Muscle of leg (tissue), 11 donors: Measurements from ENCODE around the gene KRTAP5-1. TPM values are rescaled to one million over a fixed set of nuclear protein-coding genes. Genes with fewer than 3 reads are reported as not detected.

Experiments
- DNase-seq: peaks from one replicate; pipeline ENCODE4 v3.0.0; 2013
- H3K27ac ChIP-seq: one replicate; pipeline ENCODE4 v1.5.1; 2013; ENCODE audit warnings: mild to moderate bottlenecking, low read length, control low read depth
- H3K27me3 ChIP-seq: one replicate; pipeline ENCODE4 v1.6.1; 2013; ENCODE audit warnings: low read length; ENCODE audit not compliant: control insufficient read depth, insufficient read depth
- H3K36me3 ChIP-seq: one replicate; pipeline ENCODE4 v1.6.1; 2013; ENCODE audit warnings: low read length; ENCODE audit not compliant: control insufficient read depth, insufficient read depth
- H3K4me1 ChIP-seq: one replicate; pipeline ENCODE4 v1.6.1; 2013; ENCODE audit warnings: low read length; ENCODE audit not compliant: control insufficient read depth, insufficient read depth
- H3K4me3 ChIP-seq: one replicate; pipeline ENCODE4 v1.5.1; 2013; ENCODE audit warnings: low read length, control low read depth
- H3K9me3 ChIP-seq: replicated peaks from 2 replicates; pipeline ENCODE4 v1.6.1; 2013; ENCODE audit warnings: low read depth, low read length; ENCODE audit not compliant: control insufficient read depth
- WGBS: methylation state at CpG from one replicate; pipeline ENCODE4 v1.1.5; 2013; ENCODE audit warnings: missing lambda C conversion rate; ENCODE audit not compliant: insufficient coverage; 5-methylcytosine and 5-hydroxymethylcytosine counted together
- polyA plus RNA-seq, 8 donors: library from polyadenylated mRNA; unstranded; fragments of 120-200 nt; gene quantifications; one replicate each; pipeline versions ENCODE4 v1.2.1 to v1.2.3, GENCODE V29; 2013; ENCODE audit warnings: inconsistent platforms in 1 of 8, low replicate concordance in 1 of 8; ENCODE audit not compliant: insufficient read length in 8 of 8, insufficient read depth in 1 of 8
- total RNA-seq: library from RNA; stranded (reverse); fragments of 120-200 nt; gene quantifications from one replicate; pipeline ENCODE4 v1.2.4, GENCODE V29; 2013

KRTAP5-1 gene
- total and polyA plus RNA-seq, 9 donors, result 0.26 to 0.97 (median 0.54) TPM; not detected in 1

GRCh38 chr11:1567721-1568100 is 17.4 kb downstream of the KRTAP5-1 start:
- peaks cover 36% of the 10 kb centered on the region for H3K36me3 ChIP-seq
- no peak overlapping the region for H3K4me3 ChIP-seq
- H3K27me3 ChIP-seq, result peaks cover 8% of the 10 kb centered on the region
- H3K4me1 ChIP-seq, result peaks cover 57% of the 10 kb centered on the region
- no peak overlapping the region for H3K27ac ChIP-seq
- no peak for DNase-seq
- H3K9me3 ChIP-seq, result no peaks in the 10 kb centered on the region
- 61% methylated on average over 6 of the region's 7 CpGs for WGBS

- WGBS, result 54% methylated on average over 9 of the region's 13 CpGs
- H3K4me1 ChIP-seq, result peaks cover 54% of the 10 kb centered on the region
- H3K27ac ChIP-seq, result peak overlapping the region; percentile 9
- H3K36me3 ChIP-seq, result peaks cover 41% of the 10 kb centered on the region
- H3K4me3 ChIP-seq, result no peak overlapping the region
- peak; percentile 47 for DNase-seq
- H3K27me3 ChIP-seq, result peaks cover 5% of the 10 kb centered on the region
- no peaks in the 10 kb centered on the region for H3K9me3 ChIP-seq
These were observed 17.9 kb downstream of the KRTAP5-1 start for GRCh38 chr11:1567052-1567720.

- no peak overlapping the region for H3K27ac ChIP-seq
- H3K4me3 ChIP-seq, result no peak overlapping the region
- whole genome bisulfite sequencing, result 84% methylated on average over 9 of the region's 20 CpGs
- H3K27me3 ChIP-seq, result peaks cover 5% of the 10 kb centered on the region
- H3K36me3 ChIP-seq, result peaks cover 48% of the 10 kb centered on the region
- peaks cover 54% of the 10 kb centered on the region for H3K4me1 ChIP-seq
- H3K9me3 ChIP-seq, result no peaks in the 10 kb centered on the region
- DNase-seq, result peak; percentile 1
These were observed 18.6 kb downstream of the KRTAP5-1 start for GRCh38 chr11:1566381-1567051.

GRCh38 chr11:1565904-1566247 is 19.2 kb downstream of the KRTAP5-1 start:
- H3K9me3 ChIP-seq, result no peaks in the 10 kb centered on the region
- H3K4me1 ChIP-seq, result peaks cover 55% of the 10 kb centered on the region
- H3K4me3 ChIP-seq, result no peak overlapping the region
- WGBS, result 73% methylated on average over 5 of the region's 5 CpGs
- no peak overlapping the region for H3K27ac ChIP-seq
- peaks cover under 1% of the 10 kb centered on the region for H3K27me3 ChIP-seq
- H3K36me3 ChIP-seq, result peaks cover 51% of the 10 kb centered on the region
- no peak for DNase-seq

- 71% methylated on average over 21 of the region's 28 CpGs for WGBS
- H3K27me3 ChIP-seq, result no peaks in the 10 kb centered on the region
- H3K9me3 ChIP-seq, result no peaks in the 10 kb centered on the region
- H3K36me3 ChIP-seq, result peaks cover 56% of the 10 kb centered on the region
- no peak overlapping the region for H3K4me3 ChIP-seq
- peaks cover 55% of the 10 kb centered on the region for H3K4me1 ChIP-seq
- H3K27ac ChIP-seq, result no peak overlapping the region
- peak; percentile 11 for DNase-seq
These were observed 19.7 kb downstream of the KRTAP5-1 start for GRCh38 chr11:1565173-1565903.

GRCh38 chr11:1564535-1565172 is 20.4 kb downstream of the KRTAP5-1 start:
- no peak overlapping the region for H3K27ac ChIP-seq

GRCh38 chr11:1563697-1564534 is 21.2 kb downstream of the KRTAP5-1 start:
- peak; percentile 10 for DNase-seq
- Histone ChIP-seq H3K36me3 (peaks cover 54% of the 10 kb centered on the region), H3K27ac (no peak overlapping the region), H3K4me1 (peaks cover 65% of the 10 kb centered on the region), H3K4me3 (no peak overlapping the region), H3K9me3 (no peaks in the 10 kb centered on the region), H3K27me3 (no peaks in the 10 kb centered on the region)
- 74% methylated on average over 28 of the region's 29 CpGs for WGBS

More at GRCh38 chr11:1564535-1565172, 20.4 kb downstream of the KRTAP5-1 start:
- WGBS, result 34% methylated on average over 16 of the region's 16 CpGs
- Histone ChIP-seq H3K27me3 (no peaks in the 10 kb centered on the region), H3K9me3 (no peaks in the 10 kb centered on the region), H3K4me3 (no peak overlapping the region), H3K4me1 (peaks cover 59% of the 10 kb centered on the region), H3K36me3 (peaks cover 58% of the 10 kb centered on the region)
- peak; percentile 54 for DNase-seq

GRCh38 chr11:1563149-1563638 is 21.9 kb downstream of the KRTAP5-1 start:
- peaks cover 70% of the 10 kb centered on the region for H3K4me1 ChIP-seq
- H3K4me3 ChIP-seq, result no peak overlapping the region
- 61% methylated on average over 11 of the region's 12 CpGs for WGBS
- no peaks in the 10 kb centered on the region for H3K27me3 ChIP-seq
- H3K27ac ChIP-seq, result no peak overlapping the region
- DNase-seq, result peak; percentile 0
- H3K36me3 ChIP-seq, result peaks cover 54% of the 10 kb centered on the region
- H3K9me3 ChIP-seq, result no peaks in the 10 kb centered on the region

GRCh38 chr11:1562469-1563148 is 22.5 kb downstream of the KRTAP5-1 start:
- WGBS, result 84% methylated on average over 13 of the region's 14 CpGs
- H3K4me1 ChIP-seq, result peaks cover 71% of the 10 kb centered on the region
- peaks cover 57% of the 10 kb centered on the region for H3K36me3 ChIP-seq
- H3K27me3 ChIP-seq, result no peaks in the 10 kb centered on the region
- no peaks in the 10 kb centered on the region for H3K9me3 ChIP-seq
- no peak overlapping the region for H3K4me3 ChIP-seq
- H3K27ac ChIP-seq, result no peak overlapping the region
- no peak for DNase-seq
